Activated CD4-positive, alpha-beta memory T cell treated with anti-CD3 and anti-CD28 coated beads for 36 hours (primary cell): ENCODE results near the gene GANAB. TPM values are rescaled to one million over a fixed set of nuclear protein-coding genes. Genes with fewer than 3 reads are reported as not detected.

Source experiments
- CTCF ChIA-PET: fragments of 350-600 bp; sonication (Branson Sonifier 250); formaldehyde crosslinking; loops from one replicate; lab custom pipeline; 2021; ENCODE audit warnings: antibody characterized with exemption, inconsistent platforms; lab: Charles Lee
- POLR2A ChIA-PET: fragments of 350-600 bp; sonication (Branson Sonifier 250); formaldehyde crosslinking; loops from one replicate; lab custom pipeline; 2021; ENCODE audit warnings: antibody characterized with exemption; lab: Charles Lee
- DNase-seq: peaks from one replicate; pipeline ENCODE4 v3.0.0-alpha.2; 2020
- H3K27ac Mint-ChIP-seq: one replicate; pipeline ENCODE4 v1.8.0; 2021; ENCODE audit warnings: mixed read lengths
- H3K27me3 Mint-ChIP-seq: one replicate; pipeline ENCODE4 v1.8.0; 2021; ENCODE audit warnings: mixed read lengths
- H3K36me3 Mint-ChIP-seq: one replicate; pipeline ENCODE4 v1.8.0; 2021; ENCODE audit warnings: mixed read lengths
- H3K4me1 Mint-ChIP-seq: one replicate; pipeline ENCODE4 v1.8.0; 2021; ENCODE audit warnings: low read depth, mixed read lengths
- H3K4me3 Mint-ChIP-seq: one replicate; pipeline ENCODE4 v1.8.0; 2021; ENCODE audit warnings: mild to moderate bottlenecking, mixed read lengths
- H3K9me3 Mint-ChIP-seq: one replicate; pipeline ENCODE4 v1.8.0; 2021; ENCODE audit warnings: mixed read lengths
- intact Hi-C: fragments of 100-400 bp; cut with micrococcal nuclease; formaldehyde crosslinking; loops from one replicate; pipeline ENCODE4 v1.15.1; 2023
- total RNA-seq, 2 experiments: library from RNA; stranded (reverse); gene quantifications; one replicate each; pipeline ENCODE4 v1.2.3, GENCODE V29; 2021

The GANAB gene
- total RNA-seq, 2 experiments from 2014 or later, result 247 to 249 TPM

GRCh38 chr11:62610814-62611704 lies 35.4 kb downstream of the GANAB start:
- intact Hi-C loops, result loop anchor here (5.0 kb wide), 2 partner anchors 81 to 231 kb away; no protein-coding TSS in a partner anchor
- Mint-ChIP-seq H3K27me3 (no peaks in the 10 kb centered on the region), H3K4me3 (peak overlapping the region; percentile 90), H3K27ac (peak overlapping the region; percentile 95), H3K9me3 (no peaks in the 10 kb centered on the region), H3K4me1 (peaks cover 47% of the 10 kb centered on the region), H3K36me3 (peaks cover 37% of the 10 kb centered on the region)
- DNase-seq, result no peak
- ChIA-PET POLR2A (interaction anchor here (1.1 to 4.3 kb wide), 9 partner anchors 10 to 61 kb away, joined by 3 to 38 read pairs (median 6); partner anchors contain the start of genes B3GAT3, C11orf98, CSKMT and GANAB), CTCF (interaction anchor here (0.6 to 2.4 kb wide), 25 partner anchors 9 to 282 kb away, joined by 3 to 31 read pairs (median 4); partner anchors contain the start of genes B3GAT3, C11orf98, CSKMT and EEF1G)

GRCh38 chr11:62610403-62610802 lies 36.0 kb downstream of the GANAB start:
- POLR2A ChIA-PET, result interaction anchor here (1.4 to 4.3 kb wide), 6 partner anchors 9 to 61 kb away, joined by 6 to 38 read pairs (median 8); partner anchors contain the start of genes B3GAT3, C11orf98, CSKMT and INTS5
- peak overlapping the region; percentile 65 for H3K27ac Mint-ChIP-seq

GRCh38 chr11:62608776-62609175 lies 37.6 kb downstream of the GANAB start:
- POLR2A ChIA-PET, result interaction anchor here (0.7 kb wide), 1 partner anchor 66 kb away, joined by 3 read pairs; no protein-coding TSS in a partner anchor
- intact Hi-C loops, result no loop called here

More at GRCh38 chr11:62610403-62610802, 36.0 kb downstream of the GANAB start:
- DNase-seq, result no peak
- Mint-ChIP-seq H3K4me3 (peak overlapping the region; percentile 90), H3K36me3 (peaks cover 38% of the 10 kb centered on the region), H3K27me3 (no peaks in the 10 kb centered on the region), H3K9me3 (no peaks in the 10 kb centered on the region), H3K4me1 (peaks cover 48% of the 10 kb centered on the region)
- intact Hi-C loops, result loop anchor here (5.0 kb wide), 2 partner anchors 82 to 232 kb away; no protein-coding TSS in a partner anchor
- CTCF ChIA-PET, result interaction anchor here (0.6 to 2.6 kb wide), 4 partner anchors 19 to 186 kb away, joined by 3 to 9 read pairs (median 4); partner anchors contain the start of genes TUT1 and ZBTB3

GRCh38 chr11:62607714-62608113 lies 38.7 kb downstream of the GANAB start:
- CTCF ChIA-PET, result interaction anchor here (0.7 to 2.6 kb wide), 2 partner anchors 15 to 87 kb away, joined by 3 to 9 read pairs; no protein-coding TSS in a partner anchor
- H3K4me3 Mint-ChIP-seq, result no peak overlapping the region
- intact Hi-C loops, result no loop called here
- H3K9me3 Mint-ChIP-seq, result no peaks in the 10 kb centered on the region
- peaks cover 54% of the 10 kb centered on the region for H3K36me3 Mint-ChIP-seq
- DNase-seq, result no peak
- peaks cover 46% of the 10 kb centered on the region for H3K4me1 Mint-ChIP-seq
- H3K27me3 Mint-ChIP-seq, result no peaks in the 10 kb centered on the region
- POLR2A ChIA-PET, result no interaction called here
- peak overlapping the region; percentile 32 for H3K27ac Mint-ChIP-seq

More at GRCh38 chr11:62608776-62609175, 37.6 kb downstream of the GANAB start:
- Mint-ChIP-seq H3K4me1 (peaks cover 41% of the 10 kb centered on the region), H3K36me3 (peaks cover 47% of the 10 kb centered on the region), H3K4me3 (no peak overlapping the region), H3K27ac (no peak overlapping the region), H3K9me3 (no peaks in the 10 kb centered on the region), H3K27me3 (no peaks in the 10 kb centered on the region)
- DNase-seq, result no peak
- CTCF ChIA-PET, result interaction anchor here (2.6 kb wide), 1 partner anchor 86 kb away, joined by 9 read pairs; no protein-coding TSS in a partner anchor

GRCh38 chr11:62605902-62606301 lies 40.5 kb downstream of the GANAB start:
- Mint-ChIP-seq H3K27ac (peak overlapping the region; percentile 5), H3K4me1 (peaks cover 46% of the 10 kb centered on the region), H3K27me3 (no peaks in the 10 kb centered on the region), H3K36me3 (peaks cover 52% of the 10 kb centered on the region), H3K9me3 (no peaks in the 10 kb centered on the region), H3K4me3 (no peak overlapping the region)
- ChIA-PET CTCF (no interaction called here), POLR2A (interaction anchor here (1.2 kb wide), 1 partner anchor 15 kb away, joined by 3 read pairs; the partner anchor contains the start of gene TUT1)
- intact Hi-C loops, result no loop called here
- DNase-seq, result no peak

- H3K27me3 Mint-ChIP-seq, result no peaks in the 10 kb centered on the region
- H3K4me1 Mint-ChIP-seq, result peaks cover 41% of the 10 kb centered on the region
- ChIA-PET CTCF (no interaction called here), POLR2A (interaction anchor here (0.6 to 1.2 kb wide), 2 partner anchors 10 to 14 kb away, joined by 3 read pairs; partner anchors contain the start of gene TUT1)
- no peak for DNase-seq
- intact Hi-C loops, result no loop called here
- H3K27ac Mint-ChIP-seq, result no peak overlapping the region
- H3K4me3 Mint-ChIP-seq, result no peak overlapping the region
- H3K36me3 Mint-ChIP-seq, result peaks cover 55% of the 10 kb centered on the region
- H3K9me3 Mint-ChIP-seq, result no peaks in the 10 kb centered on the region
Measured at GRCh38 chr11:62605467-62605866, 40.9 kb downstream of the GANAB start.

GRCh38 chr11:62604460-62605120 lies 41.8 kb downstream of the GANAB start:
- Mint-ChIP-seq H3K36me3 (peaks cover 55% of the 10 kb centered on the region), H3K27ac (no peak overlapping the region), H3K4me3 (no peak overlapping the region), H3K9me3 (no peaks in the 10 kb centered on the region), H3K27me3 (no peaks in the 10 kb centered on the region), H3K4me1 (peaks cover 42% of the 10 kb centered on the region)
- ChIA-PET CTCF (no interaction called here), POLR2A (no interaction called here)
- DNase-seq, result no peak
- intact Hi-C loops, result no loop called here

- Mint-ChIP-seq H3K4me3 (no peak overlapping the region), H3K4me1 (peaks cover 47% of the 10 kb centered on the region), H3K27ac (peak overlapping the region; percentile 7), H3K9me3 (no peaks in the 10 kb centered on the region), H3K27me3 (no peaks in the 10 kb centered on the region), H3K36me3 (peaks cover 55% of the 10 kb centered on the region)
- CTCF ChIA-PET, result no interaction called here
- no peak for DNase-seq
- intact Hi-C loops, result no loop called here
- POLR2A ChIA-PET, result interaction anchor here (1.4 to 5.9 kb wide), 2 partner anchors 8 to 237 kb away, joined by 3 to 38 read pairs; partner anchors contain the start of genes EML3 and ROM1
Measured at GRCh38 chr11:62603776-62604299, 42.6 kb downstream of the GANAB start.

GRCh38 chr11:62603072-62603408 lies 43.4 kb downstream of the GANAB start:
- intact Hi-C loops, result no loop called here
- CTCF ChIA-PET, result interaction anchor here (3.0 to 3.2 kb wide), 2 partner anchors 8 to 11 kb away, joined by 29 to 44 read pairs; partner anchors contain the start of gene TUT1
- H3K27me3 Mint-ChIP-seq, result no peaks in the 10 kb centered on the region
- no peak for DNase-seq
- peaks cover 50% of the 10 kb centered on the region for H3K4me1 Mint-ChIP-seq
- no peaks in the 10 kb centered on the region for H3K9me3 Mint-ChIP-seq
- POLR2A ChIA-PET, result interaction anchor here (1.0 to 5.9 kb wide), 3 partner anchors 8 to 238 kb away, joined by 3 to 38 read pairs (median 3); partner anchors contain the start of genes EML3, ROM1 and TUT1
- H3K27ac Mint-ChIP-seq, result no peak overlapping the region
- peak overlapping the region; percentile 4 for H3K4me3 Mint-ChIP-seq
- peaks cover 62% of the 10 kb centered on the region for H3K36me3 Mint-ChIP-seq

- DNase-seq, result peak; percentile 39
- Mint-ChIP-seq H3K4me1 (peaks cover 51% of the 10 kb centered on the region), H3K36me3 (peaks cover 63% of the 10 kb centered on the region), H3K27me3 (no peaks in the 10 kb centered on the region), H3K27ac (peak overlapping the region; percentile 97), H3K4me3 (peak overlapping the region; percentile 81), H3K9me3 (no peaks in the 10 kb centered on the region)
- ChIA-PET CTCF (interaction anchor here (0.7 to 3.2 kb wide), 7 partner anchors 9 to 210 kb away, joined by 3 to 44 read pairs (median 8); partner anchors contain the start of genes B3GAT3, EML3, ROM1 and TUT1), POLR2A (interaction anchor here (0.7 to 5.9 kb wide), 18 partner anchors 9 to 253 kb away, joined by 3 to 55 read pairs (median 6); partner anchors contain the start of genes B3GAT3, C11orf98, CSKMT and EEF1G)
- intact Hi-C loops, result no loop called here
Measured at GRCh38 chr11:62602141-62603071, 44.0 kb downstream of the GANAB start.
